Thymus (tissue), 11 donors: ENCODE measurements around the gene SMPD3. TPM values are rescaled to one million over a fixed set of nuclear protein-coding genes. Genes with fewer than 3 reads are reported as not detected.
A peak's percentile ranks its signal among the peaks of the same experiment; 100 is the strongest.

Experiments
- DNase-seq, 9 donors: peaks; one replicate each; pipeline ENCODE4 v3.0.0-alpha.2; 2013; ENCODE audit warnings: low spot score in 9 of 9, low read depth in 6 of 9, missing footprints in 1 of 9
- H3K27ac ChIP-seq, 2 donors: one replicate each; pipeline ENCODE4 v1.5.1; 2013; ENCODE audit warnings: control low read depth in 1 of 2, low read depth in 1 of 2, low read length in 1 of 2, mild to moderate bottlenecking in 1 of 2, moderate library complexity in 1 of 2
- H3K27me3 ChIP-seq, 2 donors: one replicate each; pipeline ENCODE4 v1.5.1; 2013; ENCODE audit warnings: low read length in 1 of 2; ENCODE audit not compliant: control insufficient read depth in 2 of 2, insufficient read depth in 1 of 2
- H3K36me3 ChIP-seq, 2 donors: one replicate each; pipeline ENCODE4 v1.5.1; 2013; ENCODE audit warnings: low read length in 1 of 2, mild to moderate bottlenecking in 1 of 2, moderate library complexity in 1 of 2; ENCODE audit not compliant: control insufficient read depth in 2 of 2, insufficient read depth in 2 of 2
- H3K4me1 ChIP-seq, 2 donors: one replicate each; pipeline ENCODE4 v1.5.1; 2013; ENCODE audit warnings: low read length in 2 of 2; ENCODE audit not compliant: control insufficient read depth in 2 of 2, insufficient read depth in 2 of 2
- H3K4me3 ChIP-seq, 2 donors: one replicate each; pipeline ENCODE4 v1.5.1; 2013; ENCODE audit warnings: low read length in 2 of 2, control low read depth in 1 of 2, mild to moderate bottlenecking in 1 of 2
- H3K9me3 ChIP-seq, 2 donors: one replicate each; pipeline ENCODE4 v1.5.1; 2013; ENCODE audit warnings: low read length in 1 of 2, mild to moderate bottlenecking in 1 of 2; ENCODE audit not compliant: control insufficient read depth in 2 of 2, insufficient read depth in 1 of 2
- WGBS: extraction: QIAGEN DNeasy Blood & Tissue Kit; methylation state at CpG from one replicate; pipeline ENCODE4 v1.1.7; 2013; 5-methylcytosine and 5-hydroxymethylcytosine counted together
- polyA plus RNA-seq: library from polyadenylated mRNA; stranded (reverse); fragments of 200-250 nt; gene quantifications from one replicate; pipeline ENCODE4 v1.2.3, GENCODE V29; 2013
- total RNA-seq: library from RNA; stranded (reverse); fragments of 120-200 nt; gene quantifications from one replicate; pipeline ENCODE4 v1.2.4, GENCODE V29; 2013
- donor health status: healthy.

The SMPD3 gene
- total and polyA plus RNA-seq, 2 donors, result 21.8 to 120 TPM

GRCh38 chr16:68408967-68409366 lies 39.3 kb downstream of the SMPD3 start:
- no peaks in the 10 kb centered on the region for H3K9me3 ChIP-seq
- H3K36me3 ChIP-seq, result no peaks in the 10 kb centered on the region
- H3K4me3 ChIP-seq, result no peak overlapping the region
- no peaks in the 10 kb centered on the region for H3K27me3 ChIP-seq
- 78% methylated on average over 6 of the region's 6 CpGs for WGBS
- H3K27ac ChIP-seq, result no peak overlapping the region
- H3K4me1 ChIP-seq, result peaks cover 22 to 35% of the 10 kb centered on the region in 2 donors
- DNase-seq, result no peak

GRCh38 chr16:68408428-68408827 lies 39.9 kb downstream of the SMPD3 start:
- Histone ChIP-seq H3K27me3 (no peaks in the 10 kb centered on the region), H3K36me3 (no peaks in the 10 kb centered on the region), H3K4me1 (peaks cover 22 to 35% of the 10 kb centered on the region in 2 donors), H3K4me3 (no peak overlapping the region), H3K9me3 (no peaks in the 10 kb centered on the region), H3K27ac (no peak overlapping the region)
- WGBS, result 100% methylated on average over 1 of the region's 1 CpG
- DNase-seq, result no peak

- H3K36me3 ChIP-seq, result no peaks in the 10 kb centered on the region
- H3K9me3 ChIP-seq, result no peaks in the 10 kb centered on the region
- no peaks in the 10 kb centered on the region for H3K27me3 ChIP-seq
- H3K4me1 ChIP-seq, result peaks cover 20 to 32% of the 10 kb centered on the region in 2 donors
- DNase-seq, result no peak
- no peak overlapping the region for H3K27ac ChIP-seq
- 93% methylated on average over 17 of the region's 17 CpGs for WGBS
- no peak overlapping the region for H3K4me3 ChIP-seq
These were observed 41.7 kb downstream of the SMPD3 start for GRCh38 chr16:68406458-68407152.

GRCh38 chr16:68404736-68405345 lies 43.5 kb downstream of the SMPD3 start:
- H3K9me3 ChIP-seq, result no peaks in the 10 kb centered on the region
- no peaks in the 10 kb centered on the region for H3K36me3 ChIP-seq
- H3K4me1 ChIP-seq, result peaks cover 14 to 29% of the 10 kb centered on the region in 2 donors
- no peak overlapping the region for H3K4me3 ChIP-seq
- H3K27ac ChIP-seq, result no peak overlapping the region
- no peaks in the 10 kb centered on the region for H3K27me3 ChIP-seq
- 83% methylated on average over 8 of the region's 8 CpGs for WGBS
- no peak for DNase-seq

- no peaks in the 10 kb centered on the region for H3K27me3 ChIP-seq
- H3K27ac ChIP-seq, result no peak overlapping the region
- no peaks in the 10 kb centered on the region for H3K36me3 ChIP-seq
- H3K4me3 ChIP-seq, result no peak overlapping the region
- no peaks in the 10 kb centered on the region for H3K9me3 ChIP-seq
- WGBS, result 93% methylated on average over 3 of the region's 3 CpGs
- DNase-seq, result no peak
- H3K4me1 ChIP-seq, result peaks cover 13 to 23% of the 10 kb centered on the region in 2 donors
These were observed 44.6 kb downstream of the SMPD3 start for GRCh38 chr16:68403704-68404103.

- Histone ChIP-seq H3K4me1 (peaks cover 13 to 23% of the 10 kb centered on the region in 2 donors), H3K36me3 (no peaks in the 10 kb centered on the region), H3K9me3 (no peaks in the 10 kb centered on the region), H3K27ac (no peak overlapping the region), H3K4me3 (no peak overlapping the region), H3K27me3 (no peaks in the 10 kb centered on the region)
- DNase-seq, result no peak
- WGBS, result 56% methylated on average over 1 of the region's 1 CpG
These were observed 45.1 kb downstream of the SMPD3 start for GRCh38 chr16:68403177-68403576.

GRCh38 chr16:68402748-68403040 lies 45.6 kb downstream of the SMPD3 start:
- Histone ChIP-seq H3K9me3 (no peaks in the 10 kb centered on the region), H3K4me1 (peaks cover 13 to 24% of the 10 kb centered on the region in 2 donors), H3K36me3 (no peaks in the 10 kb centered on the region), H3K27ac (no peak overlapping the region), H3K27me3 (no peaks in the 10 kb centered on the region), H3K4me3 (no peak overlapping the region)
- WGBS, result 96% methylated on average over 3 of the region's 3 CpGs
- DNase-seq, result no peak

- no peak overlapping the region for H3K4me3 ChIP-seq
- no peaks in the 10 kb centered on the region for H3K27me3 ChIP-seq
- no peaks in the 10 kb centered on the region for H3K9me3 ChIP-seq
- no peak overlapping the region for H3K27ac ChIP-seq
- H3K36me3 ChIP-seq, result no peaks in the 10 kb centered on the region
- no peak for DNase-seq
- 90% methylated on average over 13 of the region's 13 CpGs for WGBS
- H3K4me1 ChIP-seq, result peaks cover 14 to 30% of the 10 kb centered on the region in 2 donors
These were observed 46.2 kb downstream of the SMPD3 start for GRCh38 chr16:68401871-68402747.

GRCh38 chr16:68400924-68401460 lies 47.3 kb downstream of the SMPD3 start:
- H3K36me3 ChIP-seq, result no peaks in the 10 kb centered on the region
- H3K27me3 ChIP-seq, result no peaks in the 10 kb centered on the region
- peak in 1 of 9 donors; percentile 56 for DNase-seq
- H3K27ac ChIP-seq, result no peak overlapping the region
- no peak overlapping the region for H3K4me3 ChIP-seq
- 73% methylated on average over 5 of the region's 5 CpGs for WGBS
- H3K4me1 ChIP-seq, result peaks cover 23 to 41% of the 10 kb centered on the region in 2 donors
- no peaks in the 10 kb centered on the region for H3K9me3 ChIP-seq
